IMR-90 (cell line): ENCODE data around the gene NUDT1. TPM values are rescaled to one million over a fixed set of nuclear protein-coding genes. Genes with fewer than 3 reads are reported as not detected.

Experiments used
- ATAC-seq: fragments of 200-7000 bp; cut with Tn5 transposase; 2 replicates; pipeline ENCODE4 v1.9.1; 2020; ENCODE audit warnings: low read depth, mild to moderate bottlenecking, moderate library complexity
- BruUV-seq: library from RNA; stranded (reverse); fragments of 400-500 nt; replicated peaks from 2 replicates; lab custom pipeline; 2021; lab: Mats Ljungman, UMichigan
- CTCF ChIA-PET: fragments of 300-600 bp; formaldehyde crosslinking; extraction: SDS; loops from one replicate; lab custom pipeline; 2021; ENCODE audit warnings: antibody characterized with exemption; lab: Yijun Ruan, JAX
- POLR2A ChIA-PET: fragments of 300-600 bp; sonication (Branson Sonifier 250); formaldehyde crosslinking; loops from one replicate; lab custom pipeline; 2022; ENCODE audit warnings: antibody characterized with exemption; ENCODE audit not compliant: unreplicated experiment; lab: Charles Lee
- DNase-seq: peaks from one replicate; pipeline ENCODE4 v3.0.0; 2013
- H2AFZ ChIP-seq: replicated peaks from 2 replicates; pipeline ENCODE3; 2013; ENCODE audit warnings: low read length, mild to moderate bottlenecking; ENCODE audit not compliant: poor library complexity
- H2AK5ac ChIP-seq: 2 replicates; pipeline ENCODE4 v1.6.1; 2013; ENCODE audit warnings: low read depth, low read length, inconsistent platforms
- H2AK9ac ChIP-seq: replicated peaks from 2 replicates; pipeline ENCODE3; 2013; ENCODE audit warnings: mild to moderate bottlenecking, low read depth, low read length, moderate library complexity; ENCODE audit not compliant: poor library complexity
- H2BK120ac ChIP-seq: 2 replicates; pipeline ENCODE4 v1.6.1; 2013; ENCODE audit warnings: low read depth, low read length, inconsistent platforms
- H2BK15ac ChIP-seq: 3 replicates; pipeline ENCODE4 v1.6.1; 2013; ENCODE audit warnings: low read depth, low read length, inconsistent platforms
- H2BK20ac ChIP-seq: 2 replicates; pipeline ENCODE4 v1.6.1; 2013; ENCODE audit warnings: low read depth, mild to moderate bottlenecking, inconsistent platforms, low read length, moderate library complexity
- H2BK5ac ChIP-seq: 2 replicates; pipeline ENCODE4 v1.6.1; 2013; ENCODE audit warnings: mild to moderate bottlenecking, low read depth, low read length, inconsistent platforms; ENCODE audit not compliant: poor library complexity, severe bottlenecking
- H3K14ac ChIP-seq: replicated peaks from 2 replicates; pipeline ENCODE4 v1.6.1; 2013; ENCODE audit warnings: low read depth, low read length, inconsistent platforms
- H3K18ac ChIP-seq: 2 replicates; pipeline ENCODE4 v1.6.1; 2013; ENCODE audit warnings: low read depth, low read length, control low read depth
- H3K23ac ChIP-seq: 2 replicates; pipeline ENCODE4 v1.6.1; 2013; ENCODE audit warnings: low read depth, low read length, inconsistent platforms
- H3K27ac ChIP-seq: 2 replicates; pipeline ENCODE4 v1.5.1; 2013; ENCODE audit warnings: mild to moderate bottlenecking, control low read depth, low read length; ENCODE audit not compliant: insufficient read depth
- H3K27me3 ChIP-seq: 2 replicates; pipeline ENCODE4 v1.6.1; 2013; ENCODE audit warnings: low read length; ENCODE audit not compliant: control insufficient read depth, insufficient read depth
- H3K36me3 ChIP-seq: 2 replicates; pipeline ENCODE4 v1.6.1; 2013; ENCODE audit warnings: low read length, mixed read lengths; ENCODE audit not compliant: control insufficient read depth, insufficient read depth
- H3K4ac ChIP-seq: 2 replicates; pipeline ENCODE4 v1.6.1; 2013; ENCODE audit warnings: low read depth, low read length, inconsistent platforms
- H3K4me1 ChIP-seq: 2 replicates; pipeline ENCODE4 v1.6.1; 2013; ENCODE audit warnings: low read length, mixed read lengths; ENCODE audit not compliant: control insufficient read depth, insufficient read depth
- H3K4me2 ChIP-seq: 2 replicates; pipeline ENCODE4 v1.6.1; 2013; ENCODE audit warnings: low read depth, mild to moderate bottlenecking, control low read depth, low read length, moderate library complexity
- H3K4me3 ChIP-seq: 2 replicates; pipeline ENCODE4 v1.5.1; 2013; ENCODE audit warnings: low read depth, mild to moderate bottlenecking, control low read depth, low read length, moderate library complexity; ENCODE audit not compliant: insufficient read depth
- H3K56ac ChIP-seq: 2 replicates; pipeline ENCODE4 v1.6.1; 2013; ENCODE audit warnings: low read length, inconsistent platforms; ENCODE audit not compliant: insufficient read depth; ENCODE audit errors: extremely low read depth
- H3K79me1 ChIP-seq, 2 experiments: 2 replicates each; pipeline ENCODE4 v1.6.1; 2013; ENCODE audit warnings: low read length in 2 of 2, inconsistent platforms in 1 of 2, low read depth in 1 of 2
- H3K9ac ChIP-seq: 2 replicates; pipeline ENCODE4 v1.6.1; 2013; ENCODE audit warnings: low read depth, low read length, control low read depth
- H3K9me1 ChIP-seq: 2 replicates; pipeline ENCODE4 v1.6.1; 2013; ENCODE audit warnings: low read length, inconsistent platforms; ENCODE audit not compliant: insufficient read depth
- H3K9me3 ChIP-seq: 2 replicates; pipeline ENCODE4 v1.6.1; 2013; ENCODE audit warnings: low read length; ENCODE audit not compliant: control insufficient read depth, insufficient read depth
- H4K20me1 ChIP-seq: 2 replicates; pipeline ENCODE4 v1.6.1; 2013; ENCODE audit warnings: low read length, inconsistent platforms; ENCODE audit not compliant: insufficient read depth
- H4K5ac ChIP-seq: 2 replicates; pipeline ENCODE4 v1.6.1; 2013; ENCODE audit warnings: mild to moderate bottlenecking, low read depth, low read length, control low read depth
- H4K8ac ChIP-seq, 2 experiments: 2 replicates each; pipeline ENCODE4 v1.6.1; 2013; ENCODE audit warnings: low read depth in 2 of 2, low read length in 2 of 2, control low read depth in 1 of 2, inconsistent platforms in 1 of 2
- H4K91ac ChIP-seq: 2 replicates; pipeline ENCODE4 v1.6.1; 2013; ENCODE audit warnings: low read depth, low read length, inconsistent platforms; ENCODE audit not compliant: insufficient read depth
- BHLHE40 ChIP-seq: fragments of 150-350 bp; IDR thresholded peaks from 2 replicates; pipeline ENCODE4 v1.6.1; 2016; ENCODE audit warnings: mild to moderate bottlenecking, low read depth, low read length
- CEBPB ChIP-seq: IDR thresholded peaks from 2 replicates; pipeline ENCODE4 v1.6.1; 2012; ENCODE audit warnings: low read depth, low read length, improper control_type of control experiment
- CTCF ChIP-seq: conservative IDR thresholded peaks from 2 replicates; pipeline ENCODE4 v1.5.1; 2012; ENCODE audit warnings: mild to moderate bottlenecking, low read depth, low read length, improper control_type of control experiment
- FOS ChIP-seq: fragments of 150-350 bp; IDR thresholded peaks from 2 replicates; pipeline ENCODE4 v1.6.1; 2016; ENCODE audit warnings: low read depth, low read length
- POLR2A ChIP-seq: IDR thresholded peaks from 2 replicates; pipeline ENCODE4 v1.6.1; 2012; ENCODE audit warnings: mild to moderate bottlenecking, low read depth, low read length
- RCOR1 ChIP-seq: IDR thresholded peaks from 2 replicates; pipeline ENCODE4 v1.6.1; 2012; ENCODE audit warnings: mild to moderate bottlenecking, low read length, improper control_type of control experiment; ENCODE audit not compliant: insufficient replicate concordance
- SMC3 ChIP-seq: fragments of 150-350 bp; IDR thresholded peaks from 2 replicates; pipeline ENCODE4 v1.6.1; 2016; ENCODE audit warnings: low read depth, mild to moderate bottlenecking, antibody characterized with exemption, low read length, moderate library complexity
- WGBS, 2 experiments: methylation state at CpG; one replicate each; pipeline versions ENCODE4 v1.1.5 to v1.1.7; 2013; ENCODE audit warnings: missing lambda C conversion rate in 2 of 2; ENCODE audit not compliant: insufficient read length in 1 of 2; ENCODE audit errors: extremely low coverage in 2 of 2; 5-methylcytosine and 5-hydroxymethylcytosine counted together
- dilution Hi-C: fragments of 300-500 bp; cut with HindIII; formaldehyde crosslinking; loops from one replicate; pipeline ENCODE4 v1.14.3; 2018; ENCODE audit warnings: low sequenced_read_pairs; ENCODE audit not compliant: unreplicated experiment
- in situ Hi-C: fragments of 300-500 bp; cut with MboI; formaldehyde crosslinking; loops from 3 replicates; pipeline ENCODE4 v1.14.3; 2019; ENCODE audit warnings: low sequenced_read_pairs, inconsistent platforms, mixed read lengths
- intact Hi-C: fragments of 100-400 bp; cut with micrococcal nuclease; formaldehyde crosslinking; loops from 2 replicates; pipeline ENCODE4 v1.10.0; 2022
- polyA plus RNA-seq, 3 experiments: library from polyadenylated mRNA; depleted of rRNA; stranded (reverse); fragments of >200 nt; gene quantifications; 2 replicates each; pipeline ENCODE4 v1.2.3, GENCODE V29; 2012; ENCODE audit warnings: low replicate concordance in 1 of 3
- total RNA-seq: library from RNA; depleted of rRNA; stranded (reverse); fragments of >200 nt; gene quantifications from 2 replicates; pipeline ENCODE4 v1.2.3, GENCODE V29; 2012

NUDT1 gene
- total and polyA plus RNA-seq, 2 of the 4 experiments (the other 2 are of a cell fraction): 33.4 to 49.1 TPM

- no peaks in the 10 kb centered on the region for H3K4me1 ChIP-seq
- no peak overlapping the region for H2AK5ac ChIP-seq
- no peak overlapping the region for H3K18ac ChIP-seq
- no peak for ATAC-seq
- H3K9me3 ChIP-seq: no peaks in the 10 kb centered on the region
- H2BK20ac ChIP-seq: no peak overlapping the region
- no peak for DNase-seq
- TF ChIP-seq SMC3: no peak
- no peak for TF ChIP-seq FOS
- no peak for TF ChIP-seq RCOR1
- TF ChIP-seq POLR2A: no peak
- TF ChIP-seq CTCF: no peak
- TF ChIP-seq CEBPB: no peak
- TF ChIP-seq BHLHE40: no peak
- POLR2A ChIA-PET: no interaction called here
- H4K91ac ChIP-seq: no peak overlapping the region
- no peak overlapping the region for H3K4me2 ChIP-seq
- no peak overlapping the region for H2AK9ac ChIP-seq
- peaks cover 7% of the 10 kb centered on the region; the same call in 1 of the 2 replicates for H4K20me1 ChIP-seq
- H4K5ac ChIP-seq: no peak overlapping the region
- dilution Hi-C loops: no loop called here
- no TSS peak for BruUV-seq
- no peak overlapping the region for H3K27ac ChIP-seq
- no peak overlapping the region for H3K23ac ChIP-seq
- CTCF ChIA-PET: no interaction called here
- in situ Hi-C loops: no loop called here
- H3K36me3 ChIP-seq: peaks cover 30% of the 10 kb centered on the region
- H4K8ac ChIP-seq: no peak overlapping the region
- H3K27me3 ChIP-seq: no peaks in the 10 kb centered on the region
- no peak overlapping the region for H2BK15ac ChIP-seq
- no peak overlapping the region for H3K4me3 ChIP-seq
- no peak overlapping the region for H3K56ac ChIP-seq
- 0 out of 4 replicates have a peak, but pooled peaks cover 0 to 10% of the 10 kb centered on the region in 2 experiments for H3K79me1 ChIP-seq
- intact Hi-C loops: no loop called here
- H3K4ac ChIP-seq: no peak overlapping the region
- no peak overlapping the region for H3K9ac ChIP-seq
- no peak overlapping the region for H3K14ac ChIP-seq
- 95% methylated on average over 8 of the region's 17 CpGs; no CpG with 5 or more reads in 1 of the 2 experiments for WGBS, 2 experiments
- H2AFZ ChIP-seq: no peak overlapping the region
- no peak overlapping the region for H2BK120ac ChIP-seq
- no peak overlapping the region for H2BK5ac ChIP-seq
- H3K9me1 ChIP-seq: 0 out of 2 replicates have a peak, but pooled peaks cover 3% of the 10 kb centered on the region
Measured at GRCh38 chr7:2257651-2258050, 15.6 kb downstream of the NUDT1 start.
